ENCODE results near the gene DNER.
"Not testable (repeated sequence)": the region's sequence is repeated elsewhere in the genome, so short reads cannot be mapped to it uniquely, and the experiment has no call there.

GRCh38 chr2:229723192-229723591, 8.8 kb upstream of the DNER start:
- not testable (repeated sequence) for TF ChIP-seq MXI1 (IDR thresholded peaks at IDR 0.05; ENCODE audit: borderline replicate concordance, low read depth, low read length); POLR2A (IDR thresholded peaks at IDR 0.05; ENCODE audit: low read depth, low read length); CTCF (conservative IDR thresholded peaks at IDR 0.05; ENCODE audit: low read depth, low read length); RAD21 (IDR thresholded peaks at IDR 0.05; ENCODE audit: low read length); USF2 (IDR thresholded peaks at IDR 0.05; ENCODE audit: low read depth, low read length); RCOR1 (IDR thresholded peaks at IDR 0.05; ENCODE audit: insufficient replicate concordance, low read length); SMC3 (IDR thresholded peaks at IDR 0.05; ENCODE audit: low read depth, low read length); CEBPB (IDR thresholded peaks at IDR 0.05; ENCODE audit: low read depth, low read length); RFX5 (IDR thresholded peaks at IDR 0.05; ENCODE audit: low read depth, low read length); MAFK (IDR thresholded peaks at IDR 0.05; ENCODE audit: low read depth, low read length); ELK1 (IDR thresholded peaks at IDR 0.05; ENCODE audit: borderline replicate concordance, low read depth, low read length); BHLHE40 (IDR thresholded peaks at IDR 0.05; ENCODE audit: low read depth, low read length); FOS (IDR thresholded peaks at IDR 0.05; ENCODE audit: low read depth, low read length)

Data from IMR-90 (cell line).